ENCODE results near the gene EPHA2.

DNA sequence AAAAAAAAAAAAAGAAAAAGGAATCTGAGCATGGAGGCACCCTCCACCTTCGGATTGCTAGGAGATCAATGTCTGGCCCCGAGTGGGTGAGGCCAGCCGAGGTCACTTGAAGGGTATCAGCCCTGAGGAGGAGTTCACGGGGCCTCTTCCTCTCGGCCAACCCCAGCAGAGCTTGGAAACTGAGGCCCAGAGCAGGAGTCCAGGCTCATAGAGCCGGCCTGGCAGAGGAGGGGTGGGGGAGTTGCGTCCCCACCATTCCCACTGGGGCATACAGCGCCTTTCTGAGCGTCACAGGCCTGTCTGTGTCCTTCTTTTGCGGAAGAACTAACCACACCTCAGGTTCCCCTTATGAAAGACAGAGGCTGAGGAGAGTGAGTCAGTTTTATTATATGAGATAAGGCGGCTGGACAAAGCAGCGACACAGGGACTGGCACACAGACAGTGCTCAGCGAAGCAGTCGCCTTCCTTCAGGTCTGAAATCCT lies 17.1 kb upstream of the EPHA2 start:
- TF ChIP-seq CTCF (IDR thresholded peaks at IDR 0.05; ENCODE audit: low read depth, low read length, missing input control) (no peak), REST (IDR thresholded peaks at IDR 0.05) (no peak)

Data from liver (tissue), 2 donors.